Vagina (tissue), 2 donors: ENCODE measurements around the gene RAB12. TPM values are rescaled to one million over a fixed set of nuclear protein-coding genes. Genes with fewer than 3 reads are reported as not detected.
A peak's percentile ranks its signal among the peaks of the same experiment; 100 is the strongest.

Experiments used
- DNase-seq, 2 donors: peaks; one replicate each; pipeline ENCODE4 v3.0.0-alpha.2; 2017; ENCODE audit errors: extremely low spot score in 2 of 2
- H3K27ac ChIP-seq: fragments of 200-600 bp; sonication (generic); one replicate; pipeline ENCODE4 v1.5.1; 2019
- H3K27me3 ChIP-seq: fragments of 200-600 bp; sonication (generic); one replicate; pipeline ENCODE4 v1.5.1; 2019
- H3K36me3 ChIP-seq, 2 donors: fragments of 200-600 bp; sonication (generic); one replicate each; pipeline ENCODE4 v1.5.1; 2017 to 2019
- H3K4me1 ChIP-seq: fragments of 200-600 bp; sonication (generic); one replicate; pipeline ENCODE4 v1.5.1; 2019
- H3K4me3 ChIP-seq, 2 donors: fragments of 200-600 bp; sonication (generic); 1 replicate in 1 of 2; 2 replicates in 1 of 2; pipeline ENCODE4 v1.5.1; 2016 to 2019
- H3K9me3 ChIP-seq: fragments of 200-600 bp; sonication (generic); one replicate; pipeline ENCODE4 v1.5.1; 2019
- POLR2A ChIP-seq, 2 donors: fragments of 450-650 bp; IDR thresholded peaks; one replicate each; pipeline ENCODE4 v1.6.1; 2017; ENCODE audit warnings: antibody characterized with exemption in 2 of 2, mild to moderate bottlenecking in 2 of 2, moderate library complexity in 2 of 2
- POLR2AphosphoS5 ChIP-seq, 2 donors: sonication (generic); formaldehyde crosslinking; IDR thresholded peaks; one replicate each; pipeline ENCODE4 v1.9.0; 2017; ENCODE audit warnings: antibody characterized with exemption in 2 of 2, mild to moderate bottlenecking in 2 of 2, low read depth in 1 of 2; ENCODE audit not compliant: insufficient read depth in 1 of 2
- intact Hi-C: fragments of 100-400 bp; cut with DNase I; formaldehyde crosslinking; loops from one replicate; pipeline ENCODE4 v1.15.1; 2023
- total RNA-seq: library from RNA; depleted of rRNA; stranded (reverse); fragments of >200 nt; gene quantifications from one replicate; pipeline ENCODE4 v1.2.3, GENCODE V29; 2016
- TF ChIP-seq, protein P1 (sequence below), 3 experiments: fragments of 450-650 bp in 2 of 3; fragments of 200-600 bp in 1 of 3; sonication (generic) in 1 of 3; IDR thresholded peaks; one replicate each; pipeline ENCODE4 v1.5.1; 2017 to 2019; ENCODE audit warnings: antibody characterized with exemption in 3 of 3, mild to moderate bottlenecking in 2 of 3, moderate library complexity in 2 of 3

Gene RAB12
- total RNA-seq, 1 donor from 2014 or later: 35.8 TPM

DNA sequence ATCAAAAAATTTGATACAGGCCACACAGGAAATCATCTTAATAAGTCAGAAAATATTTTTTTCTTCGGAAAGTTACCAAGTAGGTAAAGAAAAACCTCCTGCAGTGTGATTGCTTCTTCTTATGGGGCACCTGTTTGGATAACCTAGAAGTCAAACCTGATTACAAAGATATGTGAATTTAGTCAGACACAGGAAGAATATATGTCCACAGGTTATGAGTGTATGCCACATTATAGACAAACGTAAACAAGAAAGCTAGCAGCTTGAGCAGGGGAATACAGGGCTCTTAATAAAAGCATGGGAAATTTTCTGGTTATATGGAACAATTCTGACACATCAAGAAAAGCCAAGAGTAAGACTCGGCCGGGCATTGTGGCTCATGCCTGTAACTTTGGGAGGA, 60.3 kb downstream of the RAB12 start:
- Histone ChIP-seq H3K4me1 (no peaks in the 10 kb centered on the region), H3K36me3 (no peaks in the 10 kb centered on the region), H3K4me3 (no peak overlapping the region), H3K27ac (no peak overlapping the region), H3K27me3 (no peaks in the 10 kb centered on the region), H3K9me3 (no peaks in the 10 kb centered on the region)
- intact Hi-C loops: no loop called here
- TF ChIP-seq POLR2A (IDR thresholded peaks at IDR 0.05): no peak
- TF ChIP-seq, protein P1, sequence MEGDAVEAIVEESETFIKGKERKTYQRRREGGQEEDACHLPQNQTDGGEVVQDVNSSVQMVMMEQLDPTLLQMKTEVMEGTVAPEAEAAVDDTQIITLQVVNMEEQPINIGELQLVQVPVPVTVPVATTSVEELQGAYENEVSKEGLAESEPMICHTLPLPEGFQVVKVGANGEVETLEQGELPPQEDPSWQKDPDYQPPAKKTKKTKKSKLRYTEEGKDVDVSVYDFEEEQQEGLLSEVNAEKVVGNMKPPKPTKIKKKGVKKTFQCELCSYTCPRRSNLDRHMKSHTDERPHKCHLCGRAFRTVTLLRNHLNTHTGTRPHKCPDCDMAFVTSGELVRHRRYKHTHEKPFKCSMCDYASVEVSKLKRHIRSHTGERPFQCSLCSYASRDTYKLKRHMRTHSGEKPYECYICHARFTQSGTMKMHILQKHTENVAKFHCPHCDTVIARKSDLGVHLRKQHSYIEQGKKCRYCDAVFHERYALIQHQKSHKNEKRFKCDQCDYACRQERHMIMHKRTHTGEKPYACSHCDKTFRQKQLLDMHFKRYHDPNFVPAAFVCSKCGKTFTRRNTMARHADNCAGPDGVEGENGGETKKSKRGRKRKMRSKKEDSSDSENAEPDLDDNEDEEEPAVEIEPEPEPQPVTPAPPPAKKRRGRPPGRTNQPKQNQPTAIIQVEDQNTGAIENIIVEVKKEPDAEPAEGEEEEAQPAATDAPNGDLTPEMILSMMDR (IDR thresholded peaks at IDR 0.05): no peak
- no peak for TF ChIP-seq POLR2AphosphoS5 (IDR thresholded peaks at IDR 0.05; ENCODE audit: insufficient read depth in 1 of 2, low read depth in 1 of 2)
- no peak for DNase-seq

DNA sequence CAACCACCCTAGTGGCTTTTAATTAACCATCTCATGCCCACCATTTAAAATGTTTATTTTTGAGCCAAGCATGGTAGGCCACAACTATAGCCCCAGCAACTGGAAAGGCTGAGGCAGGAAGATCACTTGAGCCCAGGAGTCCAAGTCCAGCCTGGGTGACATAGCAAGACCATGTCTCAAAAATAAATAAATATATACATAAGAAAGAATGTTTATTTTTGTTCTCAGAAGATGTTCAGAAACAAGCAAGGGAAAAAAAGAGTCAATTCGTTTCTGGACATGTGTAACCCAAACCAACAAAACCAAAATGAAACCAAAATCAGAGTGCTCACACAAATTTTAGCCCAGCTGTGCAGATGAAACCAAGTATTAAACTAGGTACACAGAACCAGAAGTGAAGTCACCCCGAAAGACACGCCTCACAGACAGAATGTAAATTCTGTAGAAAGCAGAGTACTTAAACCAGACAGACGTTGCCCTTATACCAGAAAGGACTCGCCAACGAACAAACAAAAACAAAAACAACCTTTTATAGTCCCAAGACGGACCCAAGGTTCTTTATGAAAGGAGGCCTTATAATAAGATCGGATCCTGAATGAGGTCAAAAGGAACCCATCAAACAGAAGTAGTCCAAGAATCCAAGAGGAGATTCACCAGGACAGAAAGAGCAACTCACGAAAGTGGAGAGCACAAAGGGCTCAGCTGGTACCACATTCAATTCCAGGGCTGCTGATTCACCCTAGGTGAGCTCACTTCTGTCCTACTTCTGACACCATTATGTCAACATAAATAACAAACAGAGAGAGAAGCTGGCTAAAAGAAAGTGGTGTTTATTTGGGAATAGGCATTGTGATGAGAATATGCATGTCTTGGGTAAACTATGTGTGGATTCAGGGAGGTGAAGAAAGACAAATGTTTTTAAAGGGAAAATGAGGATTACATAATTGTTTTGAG, 64.3 kb downstream of the RAB12 start:
- H3K36me3 ChIP-seq: no peaks in the 10 kb centered on the region
- H3K27ac ChIP-seq: no peak overlapping the region
- DNase-seq: no peak
- no peaks in the 10 kb centered on the region for H3K4me1 ChIP-seq
- H3K9me3 ChIP-seq: no peaks in the 10 kb centered on the region
- intact Hi-C loops: no loop called here
- TF ChIP-seq, protein P1 (IDR thresholded peaks at IDR 0.05): no peak
- no peak for TF ChIP-seq POLR2AphosphoS5 (IDR thresholded peaks at IDR 0.05; ENCODE audit: insufficient read depth in 1 of 2, low read depth in 1 of 2)
- no peak for TF ChIP-seq POLR2A (IDR thresholded peaks at IDR 0.05)
- no peak overlapping the region for H3K4me3 ChIP-seq
- no peaks in the 10 kb centered on the region for H3K27me3 ChIP-seq

DNA sequence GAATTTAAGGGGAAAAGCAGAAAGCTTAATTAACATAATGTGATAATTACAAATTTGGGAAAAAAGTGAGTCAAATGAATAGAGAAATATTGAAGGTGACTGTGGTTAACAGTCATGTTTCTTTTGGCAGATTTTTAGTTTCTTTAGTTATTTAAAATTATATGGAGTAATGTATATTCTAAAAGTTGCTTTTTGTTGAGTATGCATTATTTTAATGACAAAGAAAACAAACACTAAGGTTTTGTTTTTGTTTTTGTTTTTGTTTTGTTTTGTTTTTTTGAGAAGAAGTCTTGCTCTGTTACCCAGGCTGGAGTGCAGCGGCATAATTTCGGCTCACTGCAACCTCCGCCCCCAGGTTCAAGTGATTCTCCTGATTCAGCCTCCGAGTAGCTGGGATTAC, 65.8 kb downstream of the RAB12 start:
- no peak for DNase-seq
- no peaks in the 10 kb centered on the region for H3K4me1 ChIP-seq
- intact Hi-C loops: no loop called here

DNA sequence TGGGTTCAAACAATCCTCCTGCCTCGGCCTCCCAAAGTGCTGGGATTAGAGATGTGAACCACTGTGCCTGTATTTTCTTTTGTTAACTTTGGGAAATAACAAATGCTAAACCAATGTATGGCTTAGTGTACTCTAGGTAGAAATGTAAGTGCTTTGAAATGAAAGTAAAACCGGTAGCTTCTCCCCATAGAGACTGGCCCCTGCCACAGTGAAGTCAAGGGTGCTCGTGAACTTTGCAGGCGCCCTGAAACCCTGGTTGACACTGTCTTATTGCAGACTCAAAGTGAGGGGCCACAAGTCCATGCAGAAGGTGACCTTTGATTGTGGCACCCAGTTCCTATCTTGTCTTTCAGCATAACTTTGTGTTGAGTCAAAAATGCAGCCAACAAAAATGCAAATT, 72.0 kb downstream of the RAB12 start:
- TF ChIP-seq POLR2A (IDR thresholded peaks at IDR 0.05) (no peak), POLR2AphosphoS5 (IDR thresholded peaks at IDR 0.05; ENCODE audit: insufficient read depth in 1 of 2, low read depth in 1 of 2) (no peak)
- TF ChIP-seq, protein P1 (IDR thresholded peaks at IDR 0.05): no peak
- H3K27ac ChIP-seq: no peak overlapping the region
- intact Hi-C loops: no loop called here
- no peaks in the 10 kb centered on the region for H3K36me3 ChIP-seq
- no peak overlapping the region for H3K4me3 ChIP-seq
- peaks cover 7% of the 10 kb centered on the region for H3K4me1 ChIP-seq
- no peaks in the 10 kb centered on the region for H3K9me3 ChIP-seq
- peak in 1 of 2 donors; percentile 60 for DNase-seq
- H3K27me3 ChIP-seq: no peaks in the 10 kb centered on the region

More for the DNA sequence above, 65.8 kb downstream of the RAB12 start:
- Histone ChIP-seq H3K4me3 (no peak overlapping the region), H3K9me3 (no peaks in the 10 kb centered on the region), H3K27ac (no peak overlapping the region), H3K36me3 (no peaks in the 10 kb centered on the region), H3K27me3 (no peaks in the 10 kb centered on the region)
- TF ChIP-seq, protein P1 (IDR thresholded peaks at IDR 0.05): no peak
- TF ChIP-seq POLR2A (IDR thresholded peaks at IDR 0.05) (no peak), POLR2AphosphoS5 (IDR thresholded peaks at IDR 0.05; ENCODE audit: insufficient read depth in 1 of 2, low read depth in 1 of 2) (no peak)

DNA sequence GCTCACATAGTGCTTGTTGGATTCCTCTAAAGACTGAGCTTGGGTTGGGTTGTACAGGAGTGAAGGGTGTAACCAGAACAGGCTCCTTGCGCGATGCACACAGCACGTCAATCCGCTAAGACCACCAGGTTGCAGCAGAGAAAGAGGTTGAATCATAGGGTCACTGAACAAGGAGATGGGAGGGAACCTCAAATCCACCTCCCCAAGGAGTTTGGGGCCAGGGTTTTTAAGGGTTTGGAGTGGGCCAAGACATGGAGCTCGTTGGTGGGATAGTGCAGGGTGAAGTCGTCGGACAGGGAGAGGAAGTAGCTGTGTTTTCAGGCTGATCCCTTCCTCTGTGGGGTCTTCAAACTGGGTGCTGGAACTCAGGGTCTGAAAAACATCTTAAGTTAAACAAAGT, 75.3 kb downstream of the RAB12 start:
- DNase-seq: peak in 1 of 2 donors; percentile 71
- no peaks in the 10 kb centered on the region for H3K27me3 ChIP-seq
- H3K4me3 ChIP-seq: no peak overlapping the region
- H3K27ac ChIP-seq: no peak overlapping the region
- peaks cover 12% of the 10 kb centered on the region for H3K4me1 ChIP-seq
- intact Hi-C loops: no loop called here
- TF ChIP-seq, protein P1 (IDR thresholded peaks at IDR 0.05): no peak
- TF ChIP-seq POLR2A (IDR thresholded peaks at IDR 0.05) (no peak), POLR2AphosphoS5 (IDR thresholded peaks at IDR 0.05; ENCODE audit: insufficient read depth in 1 of 2, low read depth in 1 of 2) (no peak)
- no peaks in the 10 kb centered on the region for H3K9me3 ChIP-seq
- H3K36me3 ChIP-seq: no peaks in the 10 kb centered on the region
